LNCaP clone FGC (cell line): ENCODE data around the gene SETMAR.

Experiments
- DNase-seq: peaks from one replicate; pipeline ENCODE4 v3.0.0-alpha.2; 2011; ENCODE audit warnings: low read depth
- H3K4me3 ChIP-seq: 2 replicates; pipeline ENCODE4 v1.5.1; 2011; ENCODE audit warnings: mild to moderate bottlenecking, low read depth, low read length, control low read depth
- TF ChIP-seq, protein P1 (sequence below): IDR thresholded peaks from 2 replicates; pipeline ENCODE4 v1.5.1; 2012; ENCODE audit warnings: mild to moderate bottlenecking; ENCODE audit not compliant: control insufficient read depth, insufficient read depth; ENCODE audit errors: extremely low read depth

SETMAR gene

DNA sequence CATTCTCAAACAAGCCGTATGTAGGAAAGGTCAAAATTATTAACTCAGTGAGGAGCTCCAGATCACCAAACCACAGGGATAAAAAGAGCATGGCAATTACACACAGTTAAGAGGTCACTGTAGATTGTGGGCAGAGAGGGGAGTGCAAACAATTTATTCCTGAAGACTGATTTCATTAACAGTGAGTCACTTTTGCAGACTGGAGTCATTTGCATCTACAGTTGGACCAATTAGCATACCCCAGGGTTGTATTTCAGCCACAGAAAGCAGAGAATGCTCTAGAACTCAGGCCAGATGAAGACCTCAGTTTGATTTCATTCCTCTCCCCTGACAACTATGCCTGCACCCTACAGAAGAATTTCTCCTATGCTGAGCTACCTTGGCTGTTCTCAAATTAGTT lies 40.1 kb downstream of the SETMAR start:
- DNase-seq = no peak

DNA sequence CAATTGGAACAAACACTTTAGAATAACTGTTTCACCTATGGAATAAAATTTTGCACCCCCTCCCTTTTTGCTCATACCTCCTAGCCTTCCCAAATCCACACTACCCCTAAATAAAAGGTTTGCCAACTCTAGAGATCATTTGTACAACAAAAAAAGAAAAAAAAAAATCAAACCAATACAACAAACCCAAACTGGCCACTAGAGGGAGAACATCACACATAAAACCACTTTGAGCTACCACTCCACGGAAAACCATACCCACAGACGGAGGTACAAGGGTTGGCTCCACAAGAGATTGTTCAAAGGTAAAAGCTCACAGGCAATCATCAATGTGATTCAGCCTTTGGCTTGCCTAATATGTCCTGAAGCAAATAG lies 47.6 kb downstream of the SETMAR start:
- TF ChIP-seq, protein P1, sequence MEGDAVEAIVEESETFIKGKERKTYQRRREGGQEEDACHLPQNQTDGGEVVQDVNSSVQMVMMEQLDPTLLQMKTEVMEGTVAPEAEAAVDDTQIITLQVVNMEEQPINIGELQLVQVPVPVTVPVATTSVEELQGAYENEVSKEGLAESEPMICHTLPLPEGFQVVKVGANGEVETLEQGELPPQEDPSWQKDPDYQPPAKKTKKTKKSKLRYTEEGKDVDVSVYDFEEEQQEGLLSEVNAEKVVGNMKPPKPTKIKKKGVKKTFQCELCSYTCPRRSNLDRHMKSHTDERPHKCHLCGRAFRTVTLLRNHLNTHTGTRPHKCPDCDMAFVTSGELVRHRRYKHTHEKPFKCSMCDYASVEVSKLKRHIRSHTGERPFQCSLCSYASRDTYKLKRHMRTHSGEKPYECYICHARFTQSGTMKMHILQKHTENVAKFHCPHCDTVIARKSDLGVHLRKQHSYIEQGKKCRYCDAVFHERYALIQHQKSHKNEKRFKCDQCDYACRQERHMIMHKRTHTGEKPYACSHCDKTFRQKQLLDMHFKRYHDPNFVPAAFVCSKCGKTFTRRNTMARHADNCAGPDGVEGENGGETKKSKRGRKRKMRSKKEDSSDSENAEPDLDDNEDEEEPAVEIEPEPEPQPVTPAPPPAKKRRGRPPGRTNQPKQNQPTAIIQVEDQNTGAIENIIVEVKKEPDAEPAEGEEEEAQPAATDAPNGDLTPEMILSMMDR = peak; percentile 65
- no peak overlapping the region for H3K4me3 ChIP-seq
- DNase-seq = peak; percentile 34

More for the DNA sequence above, 40.1 kb downstream of the SETMAR start:
- no peak overlapping the region for H3K4me3 ChIP-seq
- TF ChIP-seq, protein P1 = no peak

DNA sequence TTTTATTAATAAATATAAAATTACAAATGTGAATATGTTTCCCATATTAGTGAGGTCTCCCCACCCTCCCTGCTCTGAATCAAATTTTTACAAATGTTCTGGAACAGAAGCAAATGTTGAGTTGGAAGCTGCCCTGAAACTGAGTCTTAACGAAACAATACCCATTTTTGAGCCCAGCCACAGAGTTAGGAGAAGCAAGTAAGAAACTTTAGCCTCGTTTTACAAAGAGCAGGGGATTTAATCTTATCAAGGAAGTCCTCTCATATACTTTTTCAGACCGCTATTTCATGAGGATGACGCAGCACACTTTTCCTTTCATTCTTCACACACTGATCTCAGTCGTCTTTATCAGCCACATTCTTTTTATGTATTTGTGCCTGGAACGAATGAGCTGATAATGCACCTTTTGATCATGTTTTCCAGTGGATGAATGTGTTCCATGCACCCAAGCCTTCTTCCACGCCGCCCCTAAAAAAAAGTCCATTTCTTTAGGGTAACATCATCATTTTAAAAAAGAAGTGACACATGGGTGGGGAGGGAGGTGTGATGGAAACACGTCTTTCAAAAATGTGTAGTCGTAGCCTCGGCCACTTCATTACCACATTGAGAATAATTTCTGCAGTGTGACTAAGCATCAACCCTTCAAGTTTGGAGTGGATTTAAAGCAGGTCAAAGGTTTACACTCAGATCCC lies 48.1 kb downstream of the SETMAR start:
- TF ChIP-seq, protein P1 = no peak
- DNase-seq = no peak
- H3K4me3 ChIP-seq = no peak overlapping the region

DNA sequence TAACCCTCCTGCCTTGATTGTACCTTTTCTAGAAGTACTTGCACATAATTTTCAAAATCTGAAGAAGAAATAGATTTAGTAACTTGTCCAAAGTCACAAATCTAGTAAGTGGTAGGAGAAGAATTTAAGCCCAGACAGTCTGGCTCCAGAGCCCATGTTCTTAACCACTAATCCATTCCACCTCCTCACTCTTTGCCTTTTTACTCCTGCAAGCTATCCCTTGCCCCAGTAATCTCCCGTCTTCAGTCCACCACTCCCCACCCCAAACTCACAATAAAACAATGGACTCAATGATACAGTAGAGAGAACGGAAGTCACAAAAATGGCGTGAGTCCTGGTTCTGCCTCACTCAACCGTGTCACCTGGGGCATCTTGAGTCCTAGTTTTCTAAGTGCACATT lies 48.7 kb downstream of the SETMAR start:
- no peak for DNase-seq
- TF ChIP-seq, protein P1 = no peak
- no peak overlapping the region for H3K4me3 ChIP-seq

DNA sequence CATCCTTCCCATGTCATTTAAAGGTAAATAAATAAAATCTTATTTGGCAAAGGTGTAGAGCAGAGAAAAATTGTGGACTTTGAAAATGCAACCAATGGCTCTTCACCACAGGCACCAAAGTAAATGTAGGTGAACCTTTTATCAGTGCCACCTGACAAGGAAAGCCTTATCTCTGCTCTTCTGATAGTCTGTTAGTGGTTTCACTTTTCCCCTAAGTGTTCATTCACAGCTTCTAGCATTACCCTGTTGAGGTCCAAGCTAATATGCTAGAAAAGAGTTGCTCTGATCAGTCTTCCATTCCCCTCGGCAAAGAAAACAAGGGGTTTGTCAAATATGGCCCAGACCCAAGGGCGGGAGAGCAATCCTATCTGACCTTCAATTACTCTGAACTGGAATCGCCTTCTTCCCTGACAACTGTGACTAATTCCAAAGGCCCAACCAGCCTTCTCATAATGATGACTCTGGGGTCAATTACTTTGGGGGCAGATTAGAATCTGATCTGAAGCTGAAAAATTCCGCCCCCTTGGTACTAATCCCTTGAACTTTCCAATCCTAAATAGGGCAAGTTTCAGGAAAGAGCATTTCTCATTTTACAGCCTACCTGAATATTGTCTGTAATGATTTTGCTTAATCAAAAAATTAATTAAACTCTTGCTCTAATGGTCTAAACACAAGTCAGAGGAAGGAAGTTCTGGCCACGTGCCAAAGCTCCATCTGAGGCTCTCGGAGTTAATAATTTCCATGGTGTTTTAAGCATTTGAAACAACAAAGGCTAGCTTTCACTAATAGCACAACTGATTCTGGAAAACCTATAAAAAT lies 52.4 kb downstream of the SETMAR start:
- TF ChIP-seq, protein P1 = no peak
- H3K4me3 ChIP-seq = no peak overlapping the region
- no peak for DNase-seq

DNA sequence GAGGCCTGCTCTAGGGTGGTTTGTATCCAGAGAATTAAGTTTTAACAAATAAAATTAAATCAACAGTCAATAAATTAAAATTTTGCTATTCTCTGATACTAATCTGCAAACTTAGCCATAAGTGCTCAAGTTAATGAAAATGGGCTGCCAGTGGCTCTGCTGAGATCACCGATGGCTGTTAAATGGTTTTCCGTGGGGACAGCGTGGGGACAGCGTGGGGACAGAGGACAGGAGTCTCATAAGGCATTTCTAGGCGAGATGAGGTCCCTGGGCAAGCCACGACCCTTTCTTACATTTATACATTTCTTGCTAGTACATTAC lies 53.0 kb downstream of the SETMAR start:
- TF ChIP-seq, protein P1 = no peak
- DNase-seq = no peak

More for the DNA sequence above, 53.0 kb downstream of the SETMAR start:
- H3K4me3 ChIP-seq = no peak overlapping the region
